Smooth muscle cell (in vitro differentiated cells): ENCODE results near the gene GAPDH. TPM values are rescaled to one million over a fixed set of nuclear protein-coding genes. Genes with fewer than 3 reads are reported as not detected.

Source experiments
- DNase-seq: peaks from one replicate; lab custom pipeline; 2025; ENCODE audit not compliant: unreplicated experiment; lab: John Stamatoyannopoulos, UW
- H2AFZ ChIP-seq: fragments of 200-600 bp; sonication (generic); 2 replicates; pipeline ENCODE4 v1.6.0; 2016; ENCODE audit warnings: antibody characterized with exemption, low read depth, mild to moderate bottlenecking
- H3F3A ChIP-seq: fragments of 200-600 bp; sonication (generic); 2 replicates; pipeline ENCODE4 v1.6.0; 2017; ENCODE audit warnings: antibody characterized with exemption, low read depth
- H3K27ac ChIP-seq: fragments of 200-600 bp; sonication (generic); 2 replicates; pipeline ENCODE4 v1.5.1; 2016; ENCODE audit warnings: low read depth, mild to moderate bottlenecking
- H3K27me3 ChIP-seq: fragments of 200-600 bp; sonication (generic); 2 replicates; pipeline ENCODE4 v1.6.1; 2016; ENCODE audit warnings: low read depth, mild to moderate bottlenecking
- H3K36me3 ChIP-seq: fragments of 200-600 bp; sonication (generic); 2 replicates; pipeline ENCODE4 v1.5.1; 2016; ENCODE audit warnings: low read depth
- H3K4me1 ChIP-seq: fragments of 200-600 bp; sonication (generic); 2 replicates; pipeline ENCODE4 v1.5.1; 2016; ENCODE audit warnings: low read depth
- H3K4me2 ChIP-seq: fragments of 200-600 bp; sonication (generic); 2 replicates; pipeline ENCODE4 v1.6.0; 2016; ENCODE audit warnings: mild to moderate bottlenecking
- H3K4me3 ChIP-seq: fragments of 200-600 bp; sonication (generic); 2 replicates; pipeline ENCODE4 v1.5.1; 2016; ENCODE audit warnings: mild to moderate bottlenecking
- H3K79me2 ChIP-seq: fragments of 200-600 bp; sonication (generic); 2 replicates; pipeline ENCODE4 v1.6.0; 2016; ENCODE audit warnings: low read depth, mild to moderate bottlenecking
- H3K9ac ChIP-seq: fragments of 200-600 bp; sonication (generic); 2 replicates; pipeline ENCODE4 v1.6.0; 2016; ENCODE audit warnings: low read depth
- H3K9me3 ChIP-seq: fragments of 200-600 bp; sonication (generic); replicated peaks from 2 replicates; pipeline ENCODE4 v1.5.1; 2016; ENCODE audit warnings: low read depth
- H4K20me1 ChIP-seq: fragments of 200-600 bp; sonication (generic); 2 replicates; pipeline ENCODE4 v1.6.0; 2016; ENCODE audit warnings: low read depth
- WGBS: methylation state at CpG from one replicate; pipeline ENCODE4 v1.1.7; 2016; ENCODE audit warnings: low lambda C conversion rate; 5-methylcytosine and 5-hydroxymethylcytosine counted together
- polyA plus RNA-seq: library from polyadenylated mRNA; unstranded; fragments of >200 nt; fragmentation: Nextera tagmentation; extraction: Ambion mirVana; gene quantifications from 2 replicates; pipeline ENCODE4 v1.2.1, GENCODE V29; 2016
- total RNA-seq: library from RNA; depleted of rRNA; stranded (reverse); fragments of >200 nt; gene quantifications from 2 replicates; pipeline ENCODE4 v1.2.3, GENCODE V29; 2014
- TF ChIP-seq, protein P1 (sequence below): fragments of 200-600 bp; sonication (generic); IDR thresholded peaks from 2 replicates; pipeline ENCODE4 v1.5.1; 2017; ENCODE audit warnings: borderline replicate concordance, mild to moderate bottlenecking, antibody characterized with exemption; ENCODE audit not compliant: insufficient read depth, poor library complexity, severe bottlenecking

GAPDH gene
- total and polyA plus RNA-seq, 2 experiments from 2014 or later = 5,158 to 9,934 TPM

DNA sequence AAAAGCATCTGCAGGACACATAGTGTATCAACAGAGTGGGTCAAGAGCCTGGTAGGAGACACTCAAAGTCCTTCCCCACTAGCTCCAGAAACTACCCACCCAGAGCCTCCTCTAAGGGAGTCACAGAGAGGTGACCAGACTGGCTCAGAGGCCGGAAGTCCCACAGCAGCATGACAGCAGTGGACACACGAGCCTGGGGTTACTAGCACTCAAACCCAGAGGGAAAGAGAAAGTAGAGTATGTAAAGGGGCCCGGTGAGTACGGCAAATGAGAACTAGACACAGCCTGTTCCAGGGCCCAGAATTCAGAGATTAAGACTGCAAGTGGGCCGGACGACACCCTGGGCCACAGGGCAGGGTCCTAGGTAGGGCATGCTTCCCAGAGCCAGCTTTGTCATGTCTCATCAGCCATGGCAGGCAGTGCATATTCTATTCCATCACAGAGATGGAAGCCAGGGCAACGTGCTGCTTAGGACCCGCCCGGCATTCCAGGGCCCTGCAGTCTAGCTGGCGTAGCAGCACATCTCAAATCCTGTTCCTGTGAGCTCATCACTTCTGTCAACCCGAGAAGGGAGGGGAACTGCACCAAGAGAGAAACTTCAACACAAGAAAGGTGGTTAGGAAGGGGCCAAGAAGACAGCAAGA is 17.3 kb downstream of the GAPDH start:
- H3K27ac ChIP-seq = peak overlapping the region; percentile 81
- no peaks in the 10 kb centered on the region for H3K9me3 ChIP-seq
- H3K36me3 ChIP-seq = no peaks in the 10 kb centered on the region
- H3K9ac ChIP-seq = peak overlapping the region; percentile 55
- peak overlapping the region; percentile 99 for H3K4me2 ChIP-seq
- WGBS = 63% methylated on average over 11 of the region's 11 CpGs
- DNase-seq = no peak
- no peak overlapping the region for H2AFZ ChIP-seq
- peaks cover 32% of the 10 kb centered on the region for H4K20me1 ChIP-seq
- peaks cover 27% of the 10 kb centered on the region for H3K79me2 ChIP-seq
- no peak overlapping the region for H3K4me3 ChIP-seq
- H3K27me3 ChIP-seq = no peaks in the 10 kb centered on the region
- TF ChIP-seq, protein P1, sequence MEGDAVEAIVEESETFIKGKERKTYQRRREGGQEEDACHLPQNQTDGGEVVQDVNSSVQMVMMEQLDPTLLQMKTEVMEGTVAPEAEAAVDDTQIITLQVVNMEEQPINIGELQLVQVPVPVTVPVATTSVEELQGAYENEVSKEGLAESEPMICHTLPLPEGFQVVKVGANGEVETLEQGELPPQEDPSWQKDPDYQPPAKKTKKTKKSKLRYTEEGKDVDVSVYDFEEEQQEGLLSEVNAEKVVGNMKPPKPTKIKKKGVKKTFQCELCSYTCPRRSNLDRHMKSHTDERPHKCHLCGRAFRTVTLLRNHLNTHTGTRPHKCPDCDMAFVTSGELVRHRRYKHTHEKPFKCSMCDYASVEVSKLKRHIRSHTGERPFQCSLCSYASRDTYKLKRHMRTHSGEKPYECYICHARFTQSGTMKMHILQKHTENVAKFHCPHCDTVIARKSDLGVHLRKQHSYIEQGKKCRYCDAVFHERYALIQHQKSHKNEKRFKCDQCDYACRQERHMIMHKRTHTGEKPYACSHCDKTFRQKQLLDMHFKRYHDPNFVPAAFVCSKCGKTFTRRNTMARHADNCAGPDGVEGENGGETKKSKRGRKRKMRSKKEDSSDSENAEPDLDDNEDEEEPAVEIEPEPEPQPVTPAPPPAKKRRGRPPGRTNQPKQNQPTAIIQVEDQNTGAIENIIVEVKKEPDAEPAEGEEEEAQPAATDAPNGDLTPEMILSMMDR = no peak
- H3F3A ChIP-seq = peaks cover 5% of the 10 kb centered on the region
- peaks cover 19% of the 10 kb centered on the region for H3K4me1 ChIP-seq

DNA sequence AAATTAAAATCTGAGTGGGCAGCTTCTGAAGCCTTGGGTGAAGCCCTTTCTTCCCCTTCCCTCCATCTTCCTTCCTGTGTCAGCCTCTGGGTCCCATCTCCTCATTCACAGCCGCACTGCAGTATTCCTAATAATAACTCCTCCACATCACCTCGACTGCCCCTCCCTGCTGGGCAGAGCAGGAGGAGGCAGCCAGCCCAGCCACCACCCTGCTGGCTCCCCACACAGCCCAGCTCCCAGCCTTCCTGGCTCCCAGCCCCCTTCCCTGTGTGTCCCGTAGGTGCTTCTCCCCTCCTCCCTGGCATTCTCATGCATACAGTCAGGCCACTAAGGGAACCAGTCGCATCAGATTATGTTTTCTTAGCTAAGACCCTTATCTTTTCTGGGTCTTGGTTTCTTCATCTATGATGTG is 17.8 kb downstream of the GAPDH start:
- no peak overlapping the region for H3K4me3 ChIP-seq
- TF ChIP-seq, protein P1 = no peak
- peaks cover 27% of the 10 kb centered on the region for H3K79me2 ChIP-seq
- no peak for DNase-seq
- H3F3A ChIP-seq = peaks cover 9% of the 10 kb centered on the region
- H4K20me1 ChIP-seq = peaks cover 32% of the 10 kb centered on the region
- H3K27ac ChIP-seq = peak overlapping the region; percentile 81
- peak overlapping the region; percentile 55 for H3K9ac ChIP-seq
- 33% methylated on average over 4 of the region's 4 CpGs for WGBS
- H3K27me3 ChIP-seq = no peaks in the 10 kb centered on the region
- no peaks in the 10 kb centered on the region for H3K36me3 ChIP-seq
- peaks cover 19% of the 10 kb centered on the region for H3K4me1 ChIP-seq
- no peaks in the 10 kb centered on the region for H3K9me3 ChIP-seq
- H2AFZ ChIP-seq = no peak overlapping the region
- H3K4me2 ChIP-seq = peak overlapping the region; percentile 99

DNA sequence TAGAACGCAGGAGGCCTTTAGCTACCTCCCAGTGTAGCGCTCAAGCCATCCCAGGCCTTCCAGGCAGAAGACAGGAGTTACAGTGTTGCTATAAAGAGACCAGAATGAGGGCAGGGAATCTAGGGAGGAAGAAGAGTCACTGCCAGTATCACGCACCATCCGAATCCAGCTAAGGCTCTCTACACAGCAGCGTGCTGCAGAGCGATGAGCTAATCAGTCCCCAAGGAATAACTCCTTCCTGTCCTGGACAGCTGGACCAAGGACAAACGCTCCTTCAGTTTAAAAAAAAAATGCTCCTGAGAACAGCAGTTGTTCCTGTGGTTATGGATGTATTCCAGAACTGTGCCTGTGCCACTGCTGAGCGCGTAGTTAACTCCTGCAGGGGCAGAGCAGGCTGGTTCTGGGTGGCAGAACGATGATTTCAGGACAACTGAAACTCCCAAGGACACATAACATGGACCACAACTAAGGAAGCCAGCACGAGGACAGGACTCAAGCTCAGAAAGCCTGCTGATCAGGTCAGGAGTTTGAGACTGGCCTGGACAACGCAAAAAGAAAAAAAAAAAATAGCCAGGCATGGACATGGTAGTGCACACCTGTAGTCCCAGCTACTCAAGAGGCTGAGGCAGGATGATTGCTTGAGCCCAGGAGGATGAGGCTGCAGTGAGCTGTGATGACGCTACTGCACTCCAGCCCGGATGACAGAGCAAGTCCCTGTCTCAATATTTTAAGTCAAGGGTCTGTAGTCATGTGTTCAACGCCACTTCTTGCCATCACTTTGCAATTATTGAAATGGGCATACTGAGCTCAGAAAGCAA is 18.9 kb downstream of the GAPDH start:
- 56% methylated on average over 15 of the region's 15 CpGs for WGBS

More for the DNA sequence above, 18.9 kb downstream of the GAPDH start:
- DNase-seq = no peak
- Histone ChIP-seq H2AFZ (no peak overlapping the region), H3K4me3 (no peak overlapping the region), H3K4me2 (peak overlapping the region; percentile 99), H3K9ac (peak overlapping the region; percentile 55), H3K36me3 (no peaks in the 10 kb centered on the region), H3K9me3 (no peaks in the 10 kb centered on the region), H3K27me3 (no peaks in the 10 kb centered on the region), H3K4me1 (peaks cover 15% of the 10 kb centered on the region), H3F3A (peaks cover 11% of the 10 kb centered on the region), H3K27ac (peak overlapping the region; percentile 81), H3K79me2 (peaks cover 27% of the 10 kb centered on the region), H4K20me1 (peaks cover 32% of the 10 kb centered on the region)
- TF ChIP-seq, protein P1 = no peak
